C4-2B (cell line): ENCODE data around the gene NUCB1.
"Not testable (repeated sequence)": the region's sequence is repeated elsewhere in the genome, so short reads cannot be mapped to it uniquely, and the experiment has no call there.

Experiments used
- H3K27ac ChIP-seq: fragments of 450-650 bp; 2 replicates; pipeline ENCODE4 v1.5.1; 2017
- ZFX ChIP-seq: fragments of 450-650 bp; IDR thresholded peaks from 2 replicates; pipeline ENCODE4 v1.6.1; 2017
- TF ChIP-seq, protein P1 (sequence below): fragments of 450-650 bp; conservative IDR thresholded peaks from 2 replicates; pipeline ENCODE4 v1.5.1; 2017; ENCODE audit warnings: mild to moderate bottlenecking

The NUCB1 gene

DNA sequence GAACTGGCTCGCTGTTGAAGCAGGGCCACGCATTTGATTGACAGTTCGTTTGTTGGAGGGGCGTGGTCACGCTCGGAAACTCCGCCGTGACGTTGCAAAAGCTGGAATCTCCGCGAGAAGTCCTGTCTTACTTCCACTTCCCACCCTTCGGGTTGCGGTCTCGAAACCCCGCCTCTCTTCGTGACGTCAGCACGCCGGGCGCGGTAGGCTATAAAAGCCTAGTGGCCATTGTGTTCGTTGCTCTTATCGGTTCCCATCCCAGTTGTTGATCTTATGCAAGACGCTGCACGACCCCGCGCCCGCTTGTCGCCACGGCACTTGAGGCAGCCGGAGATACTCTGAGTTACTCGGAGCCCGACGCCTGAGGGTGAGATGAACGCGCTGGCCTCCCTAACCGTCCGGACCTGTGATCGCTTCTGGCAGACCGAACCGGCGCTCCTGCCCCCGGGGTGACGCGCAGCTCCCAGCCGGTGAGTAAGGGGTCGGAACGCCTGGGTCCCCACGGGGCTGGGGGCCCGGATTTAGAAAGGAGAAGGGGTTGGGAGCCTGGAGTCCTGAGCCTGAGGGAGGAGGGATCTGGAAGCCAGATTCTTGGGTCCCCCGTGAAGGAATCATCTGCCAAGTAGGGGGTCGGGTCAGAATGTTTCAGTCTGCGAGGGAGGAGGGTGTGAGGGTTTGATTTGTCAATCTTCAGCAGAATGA, 27.8 kb upstream of the NUCB1 start, which contains the start of gene PPP1R15A:
PPP1R15A (plus strand) TSS at position 240 of the 702 bp plus-strand sequence. CDS start 813 bp downstream, outside the sequence.
- TF ChIP-seq, protein P1, sequence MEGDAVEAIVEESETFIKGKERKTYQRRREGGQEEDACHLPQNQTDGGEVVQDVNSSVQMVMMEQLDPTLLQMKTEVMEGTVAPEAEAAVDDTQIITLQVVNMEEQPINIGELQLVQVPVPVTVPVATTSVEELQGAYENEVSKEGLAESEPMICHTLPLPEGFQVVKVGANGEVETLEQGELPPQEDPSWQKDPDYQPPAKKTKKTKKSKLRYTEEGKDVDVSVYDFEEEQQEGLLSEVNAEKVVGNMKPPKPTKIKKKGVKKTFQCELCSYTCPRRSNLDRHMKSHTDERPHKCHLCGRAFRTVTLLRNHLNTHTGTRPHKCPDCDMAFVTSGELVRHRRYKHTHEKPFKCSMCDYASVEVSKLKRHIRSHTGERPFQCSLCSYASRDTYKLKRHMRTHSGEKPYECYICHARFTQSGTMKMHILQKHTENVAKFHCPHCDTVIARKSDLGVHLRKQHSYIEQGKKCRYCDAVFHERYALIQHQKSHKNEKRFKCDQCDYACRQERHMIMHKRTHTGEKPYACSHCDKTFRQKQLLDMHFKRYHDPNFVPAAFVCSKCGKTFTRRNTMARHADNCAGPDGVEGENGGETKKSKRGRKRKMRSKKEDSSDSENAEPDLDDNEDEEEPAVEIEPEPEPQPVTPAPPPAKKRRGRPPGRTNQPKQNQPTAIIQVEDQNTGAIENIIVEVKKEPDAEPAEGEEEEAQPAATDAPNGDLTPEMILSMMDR, result no peak
- TF ChIP-seq ZFX, result no peak

DNA sequence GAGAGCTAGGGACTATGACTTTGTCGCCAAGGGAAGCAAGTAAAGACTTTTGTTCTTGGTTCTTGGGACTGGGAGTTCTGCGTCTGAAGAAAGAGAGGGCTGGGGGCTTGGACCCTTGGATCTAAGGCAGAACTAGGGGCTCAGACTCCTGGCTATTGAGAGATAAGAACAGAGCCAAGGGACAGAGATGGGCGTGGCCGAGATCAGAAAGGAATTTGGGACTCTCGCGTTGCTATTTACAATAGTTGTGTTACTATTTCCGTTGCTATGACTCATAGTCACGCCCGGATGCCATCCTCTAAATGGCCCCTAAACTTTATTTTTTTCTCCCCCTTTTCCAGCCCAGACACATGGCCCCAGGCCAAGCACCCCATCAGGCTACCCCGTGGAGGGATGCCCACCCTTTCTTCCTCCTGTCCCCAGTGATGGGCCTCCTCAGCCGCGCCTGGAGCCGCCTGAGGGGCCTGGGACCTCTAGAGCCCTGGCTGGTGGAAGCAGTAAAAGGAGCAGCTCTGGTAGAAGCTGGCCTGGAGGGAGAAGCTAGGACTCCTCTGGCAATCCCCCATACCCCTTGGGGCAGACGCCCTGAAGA, 27.1 kb upstream of the NUCB1 start:
- TF ChIP-seq ZFX, result no peak
- TF ChIP-seq, protein P1, result no peak
- H3K27ac ChIP-seq, result peak overlapping the region; percentile 90

More for the DNA sequence above, 27.8 kb upstream of the NUCB1 start, which contains the start of gene PPP1R15A:
- peak within 1 kb of the TSS; percentile 90 for H3K27ac ChIP-seq

DNA sequence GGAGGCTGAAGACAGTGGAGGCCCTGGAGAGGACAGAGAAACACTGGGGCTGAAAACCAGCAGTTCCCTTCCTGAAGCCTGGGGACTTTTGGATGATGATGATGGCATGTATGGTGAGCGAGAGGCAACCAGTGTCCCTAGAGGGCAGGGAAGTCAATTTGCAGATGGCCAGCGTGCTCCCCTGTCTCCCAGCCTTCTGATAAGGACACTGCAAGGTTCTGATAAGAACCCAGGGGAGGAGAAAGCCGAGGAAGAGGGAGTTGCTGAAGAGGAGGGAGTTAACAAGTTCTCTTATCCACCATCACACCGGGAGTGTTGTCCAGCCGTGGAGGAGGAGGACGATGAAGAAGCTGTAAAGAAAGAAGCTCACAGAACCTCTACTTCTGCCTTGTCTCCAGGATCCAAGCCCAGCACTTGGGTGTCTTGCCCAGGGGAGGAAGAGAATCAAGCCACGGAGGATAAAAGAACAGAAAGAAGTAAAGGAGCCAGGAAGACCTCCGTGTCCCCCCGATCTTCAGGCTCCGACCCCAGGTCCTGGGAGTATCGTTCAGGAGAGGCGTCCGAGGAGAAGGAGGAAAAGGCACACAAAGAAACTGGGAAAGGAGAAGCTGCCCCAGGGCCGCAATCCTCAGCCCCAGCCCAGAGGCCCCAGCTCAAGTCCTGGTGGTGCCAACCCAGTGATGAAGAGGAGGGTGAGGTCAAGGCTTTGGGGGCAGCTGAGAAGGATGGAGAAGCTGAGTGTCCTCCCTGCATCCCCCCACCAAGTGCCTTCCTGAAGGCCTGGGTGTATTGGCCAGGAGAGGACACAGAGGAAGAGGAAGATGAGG, 26.4 kb upstream of the NUCB1 start:
- peak overlapping the region; percentile 90 for H3K27ac ChIP-seq
- TF ChIP-seq, protein P1, result no peak
- TF ChIP-seq ZFX, result no peak

DNA sequence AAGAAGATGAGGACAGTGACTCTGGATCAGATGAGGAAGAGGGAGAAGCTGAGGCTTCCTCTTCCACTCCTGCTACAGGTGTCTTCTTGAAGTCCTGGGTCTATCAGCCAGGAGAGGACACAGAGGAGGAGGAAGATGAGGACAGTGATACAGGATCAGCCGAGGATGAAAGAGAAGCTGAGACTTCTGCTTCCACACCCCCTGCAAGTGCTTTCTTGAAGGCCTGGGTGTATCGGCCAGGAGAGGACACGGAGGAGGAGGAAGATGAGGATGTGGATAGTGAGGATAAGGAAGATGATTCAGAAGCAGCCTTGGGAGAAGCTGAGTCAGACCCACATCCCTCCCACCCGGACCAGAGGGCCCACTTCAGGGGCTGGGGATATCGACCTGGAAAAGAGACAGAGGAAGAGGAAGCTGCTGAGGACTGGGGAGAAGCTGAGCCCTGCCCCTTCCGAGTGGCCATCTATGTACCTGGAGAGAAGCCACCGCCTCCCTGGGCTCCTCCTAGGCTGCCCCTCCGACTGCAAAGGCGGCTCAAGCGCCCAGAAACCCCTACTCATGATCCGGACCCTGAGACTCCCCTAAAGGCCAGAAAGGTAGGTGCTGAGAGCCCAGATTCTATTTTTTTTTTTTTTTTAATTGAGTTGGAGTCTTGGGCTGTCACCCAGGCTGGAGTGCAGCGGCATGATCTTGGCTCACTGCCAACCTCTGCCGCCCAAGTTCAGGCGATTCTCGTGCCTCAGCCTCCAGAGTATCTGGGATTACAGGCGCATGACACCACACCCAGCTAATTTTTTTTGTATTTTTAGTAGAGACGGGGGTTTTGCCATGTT, 25.6 kb upstream of the NUCB1 start:
- no peak overlapping the region for H3K27ac ChIP-seq
- TF ChIP-seq ZFX, result no peak
- TF ChIP-seq, protein P1, result no peak

DNA sequence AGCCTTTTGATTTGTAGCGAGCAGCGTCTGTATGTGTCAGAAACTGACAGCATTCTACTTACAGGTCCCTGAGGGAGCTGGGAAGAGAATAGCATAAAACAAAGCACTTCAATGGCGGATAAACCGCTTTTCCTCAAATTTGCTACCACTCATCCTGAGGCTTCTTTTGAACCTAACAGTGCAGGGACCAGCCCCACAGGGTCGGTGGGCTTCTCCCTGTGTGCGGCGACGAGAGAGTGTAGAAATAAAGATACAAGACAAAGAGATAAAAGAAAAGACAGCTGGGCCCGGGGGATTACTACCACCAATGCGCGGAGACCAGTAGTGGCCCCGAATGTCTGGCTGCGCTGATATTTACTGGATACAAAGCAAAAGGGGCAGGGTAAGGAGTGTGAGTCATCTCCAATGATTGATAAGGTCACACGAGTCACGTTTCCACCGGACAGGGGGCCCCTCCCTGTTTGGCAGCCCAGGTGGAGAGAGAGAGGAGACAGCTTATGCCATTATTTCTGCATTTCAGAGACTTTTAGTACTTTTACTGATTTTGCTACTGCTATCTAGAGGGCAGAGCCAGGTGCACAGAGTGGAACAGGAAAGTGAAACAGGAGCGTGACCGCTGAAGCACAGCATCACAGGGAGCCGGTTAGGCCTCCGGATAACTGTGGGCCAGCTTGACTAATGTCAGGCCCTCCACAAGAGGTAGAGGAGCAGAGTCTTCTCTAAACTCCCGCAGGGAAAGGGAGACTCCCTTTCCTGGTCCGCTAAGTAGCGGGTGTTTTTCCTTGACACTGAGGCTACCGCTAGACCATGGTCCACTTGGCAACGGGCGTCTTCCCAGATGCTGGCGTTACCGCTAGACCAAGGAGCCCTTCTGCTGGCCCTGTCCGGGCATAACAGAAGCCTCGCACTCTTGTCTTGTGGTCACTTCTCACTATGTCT, 23.8 kb upstream of the NUCB1 start:
- H3K27ac ChIP-seq, result not testable (repeated sequence)

DNA sequence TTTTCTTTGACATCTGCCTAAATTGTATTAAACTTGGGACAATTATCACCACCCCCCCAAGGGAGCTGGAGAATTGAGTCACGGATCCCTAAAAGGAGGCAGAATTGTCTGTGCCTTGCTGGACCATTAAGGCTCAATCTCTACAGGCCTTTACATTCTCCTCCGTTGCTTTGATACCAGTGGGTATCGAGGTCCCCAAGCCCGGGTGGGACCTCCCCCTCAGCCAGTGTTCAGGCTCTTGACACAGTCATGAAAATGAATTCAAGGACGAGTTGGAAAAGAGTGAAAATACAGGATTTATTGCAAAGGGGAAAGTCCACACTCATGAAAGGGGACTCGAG, 22.3 kb upstream of the NUCB1 start:
- no peak overlapping the region for H3K27ac ChIP-seq
- TF ChIP-seq ZFX, result no peak
- TF ChIP-seq, protein P1, result no peak
